OCI-LY3 (cell line): ENCODE results near the gene PRPF38A.

Source experiments
- H2AFZ ChIP-seq: fragments of 200-600, 300-600 bp; shearing (Covaris generic); 2 replicates; pipeline ENCODE4 v1.6.0; 2014; ENCODE audit warnings: antibody characterized with exemption, low read depth, low read length
- H3K27ac ChIP-seq: fragments of 200-600, 300-600 bp; sonication (generic); 2 replicates; pipeline ENCODE4 v1.5.1; 2014; ENCODE audit warnings: mild to moderate bottlenecking, low read length, moderate library complexity, mixed read lengths
- H3K27me3 ChIP-seq: fragments of 200-600, 300-600 bp; sonication (generic); 2 replicates; pipeline ENCODE4 v1.6.1; 2014; ENCODE audit warnings: low read depth, low read length, mixed read lengths
- H3K36me3 ChIP-seq: fragments of 200-600, 300-600 bp; sonication (generic); replicated peaks from 2 replicates; pipeline ENCODE3; 2014; ENCODE audit warnings: low read depth, low read length, mixed read lengths
- H3K4me1 ChIP-seq: fragments of 300-600, 200-600 bp; sonication (generic); 2 replicates; pipeline ENCODE4 v1.6.1; 2014; ENCODE audit warnings: low read length, mixed read lengths
- H3K4me2 ChIP-seq: fragments of 200-600, 300-600 bp; sonication (generic); 2 replicates; pipeline ENCODE4 v1.6.1; 2014; ENCODE audit warnings: low read length, mixed read lengths
- H3K4me3 ChIP-seq: fragments of 300-600, 200-600 bp; sonication (generic); 2 replicates; pipeline ENCODE4 v1.5.1; 2014; ENCODE audit warnings: antibody characterized with exemption, mild to moderate bottlenecking, low read length, moderate library complexity
- H3K79me2 ChIP-seq: fragments of 300-600, 200-600 bp; shearing (Covaris generic); 2 replicates; pipeline ENCODE4 v1.6.1; 2014; ENCODE audit warnings: mild to moderate bottlenecking, low read length, mixed read lengths
- H3K9ac ChIP-seq: fragments of 300-600, 200-600 bp; shearing (Covaris generic); 2 replicates; pipeline ENCODE4 v1.6.0; 2014; ENCODE audit warnings: mild to moderate bottlenecking, low read length, moderate library complexity
- H3K9me3 ChIP-seq: fragments of 200-600, 300-600 bp; shearing (Covaris generic); 2 replicates; pipeline ENCODE4 v1.6.1; 2014; ENCODE audit warnings: low read length, mixed read lengths; ENCODE audit not compliant: insufficient read depth
- H4K20me1 ChIP-seq: fragments of 200-600, 300-600 bp; sonication (generic); 2 replicates; pipeline ENCODE4 v1.6.1; 2016; ENCODE audit warnings: low read length, mixed read lengths; ENCODE audit not compliant: insufficient read depth
- EZH2phosphoT487 ChIP-seq: fragments of 200-600 bp; shearing (Covaris generic); IDR thresholded peaks from 2 replicates; pipeline ENCODE4 v1.6.1; 2018; ENCODE audit warnings: antibody characterized with exemption, mixed run types, low read depth
- TF ChIP-seq, protein P1 (sequence below): fragments of 200-600, 300-600 bp; sonication (generic); IDR thresholded peaks from 2 replicates; pipeline ENCODE4 v1.5.1; 2014; ENCODE audit warnings: antibody characterized with exemption, low read length, low read depth

The PRPF38A gene

GRCh38 chr1:52360595-52360968, 43.8 kb upstream of the PRPF38A start:
- TF ChIP-seq, protein P1, sequence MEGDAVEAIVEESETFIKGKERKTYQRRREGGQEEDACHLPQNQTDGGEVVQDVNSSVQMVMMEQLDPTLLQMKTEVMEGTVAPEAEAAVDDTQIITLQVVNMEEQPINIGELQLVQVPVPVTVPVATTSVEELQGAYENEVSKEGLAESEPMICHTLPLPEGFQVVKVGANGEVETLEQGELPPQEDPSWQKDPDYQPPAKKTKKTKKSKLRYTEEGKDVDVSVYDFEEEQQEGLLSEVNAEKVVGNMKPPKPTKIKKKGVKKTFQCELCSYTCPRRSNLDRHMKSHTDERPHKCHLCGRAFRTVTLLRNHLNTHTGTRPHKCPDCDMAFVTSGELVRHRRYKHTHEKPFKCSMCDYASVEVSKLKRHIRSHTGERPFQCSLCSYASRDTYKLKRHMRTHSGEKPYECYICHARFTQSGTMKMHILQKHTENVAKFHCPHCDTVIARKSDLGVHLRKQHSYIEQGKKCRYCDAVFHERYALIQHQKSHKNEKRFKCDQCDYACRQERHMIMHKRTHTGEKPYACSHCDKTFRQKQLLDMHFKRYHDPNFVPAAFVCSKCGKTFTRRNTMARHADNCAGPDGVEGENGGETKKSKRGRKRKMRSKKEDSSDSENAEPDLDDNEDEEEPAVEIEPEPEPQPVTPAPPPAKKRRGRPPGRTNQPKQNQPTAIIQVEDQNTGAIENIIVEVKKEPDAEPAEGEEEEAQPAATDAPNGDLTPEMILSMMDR = no peak
- no peak for TF ChIP-seq EZH2phosphoT487
- H2AFZ ChIP-seq = no peak overlapping the region
- no peak overlapping the region for H3K4me2 ChIP-seq
- no peak overlapping the region for H3K27ac ChIP-seq
- no peaks in the 10 kb centered on the region for H3K9me3 ChIP-seq
- H3K9ac ChIP-seq = no peak overlapping the region
- no peaks in the 10 kb centered on the region for H3K27me3 ChIP-seq
- H3K36me3 ChIP-seq = peaks cover 16% of the 10 kb centered on the region
- H3K4me3 ChIP-seq = no peak overlapping the region
- peaks cover 8% of the 10 kb centered on the region for H3K4me1 ChIP-seq
- H4K20me1 ChIP-seq = no peaks in the 10 kb centered on the region
- H3K79me2 ChIP-seq = peaks cover 13% of the 10 kb centered on the region

- Histone ChIP-seq H3K27me3 (no peaks in the 10 kb centered on the region), H3K4me3 (peak overlapping the region; percentile 98; the same call in 1 of the 2 replicates), H3K4me1 (peaks cover 8% of the 10 kb centered on the region), H3K27ac (no peak overlapping the region), H3K36me3 (peaks cover 4% of the 10 kb centered on the region), H3K9ac (no peak overlapping the region), H4K20me1 (no peaks in the 10 kb centered on the region), H3K79me2 (peaks cover 16% of the 10 kb centered on the region), H3K4me2 (peak overlapping the region; percentile 91), H3K9me3 (no peaks in the 10 kb centered on the region), H2AFZ (no peak overlapping the region)
- no peak for TF ChIP-seq EZH2phosphoT487
- TF ChIP-seq, protein P1 = peak; percentile 13; the same call in 1 of the 2 replicates
Measured at GRCh38 chr1:52364235-52364839, 40.1 kb upstream of the PRPF38A start.

DNA sequence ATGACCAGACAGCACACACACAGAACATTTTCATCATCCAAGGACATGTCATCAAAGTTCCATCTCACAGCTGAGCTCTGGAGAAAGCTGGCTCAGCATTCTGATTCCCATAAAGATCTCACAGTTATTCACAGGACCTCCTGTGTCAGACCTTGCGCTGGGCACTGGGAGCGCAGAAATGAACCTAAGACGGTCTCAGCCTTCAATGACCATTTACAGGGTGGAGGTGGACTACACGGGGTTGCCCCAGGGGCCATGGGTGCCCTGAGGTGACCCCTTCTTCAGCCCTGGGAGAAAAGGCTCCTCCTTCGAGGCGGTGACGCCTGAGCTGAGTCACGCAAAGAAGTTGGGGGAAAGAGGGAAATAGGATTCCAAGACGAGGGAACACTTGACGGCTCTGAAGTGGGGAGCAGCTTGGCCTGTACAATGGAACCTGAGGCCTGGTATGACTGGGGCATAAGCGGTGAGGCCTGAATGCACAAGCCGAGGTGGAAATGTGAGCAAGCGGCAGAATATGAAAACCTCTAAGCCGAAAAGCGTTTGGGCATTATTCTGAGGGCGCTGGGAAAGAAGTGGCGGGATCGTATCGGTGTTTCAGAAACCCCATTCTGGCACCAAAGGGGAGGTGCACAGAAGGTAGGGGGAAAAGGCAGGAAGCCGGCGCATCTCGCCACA, 39.2 kb upstream of the PRPF38A start:
- TF ChIP-seq, protein P1 = no peak
- no peak for TF ChIP-seq EZH2phosphoT487
- Histone ChIP-seq H3K79me2 (peaks cover 16% of the 10 kb centered on the region), H4K20me1 (no peaks in the 10 kb centered on the region), H3K36me3 (peaks cover 3% of the 10 kb centered on the region), H2AFZ (0 out of 2 replicates have a peak overlapping the region, but pooled peaks have one; percentile 91), H3K4me2 (peak overlapping the region; percentile 91), H3K27me3 (no peaks in the 10 kb centered on the region), H3K9ac (peak overlapping the region; percentile 95), H3K4me3 (peak overlapping the region; percentile 98), H3K4me1 (peaks cover 8% of the 10 kb centered on the region), H3K9me3 (no peaks in the 10 kb centered on the region), H3K27ac (peak overlapping the region; percentile 72)

DNA sequence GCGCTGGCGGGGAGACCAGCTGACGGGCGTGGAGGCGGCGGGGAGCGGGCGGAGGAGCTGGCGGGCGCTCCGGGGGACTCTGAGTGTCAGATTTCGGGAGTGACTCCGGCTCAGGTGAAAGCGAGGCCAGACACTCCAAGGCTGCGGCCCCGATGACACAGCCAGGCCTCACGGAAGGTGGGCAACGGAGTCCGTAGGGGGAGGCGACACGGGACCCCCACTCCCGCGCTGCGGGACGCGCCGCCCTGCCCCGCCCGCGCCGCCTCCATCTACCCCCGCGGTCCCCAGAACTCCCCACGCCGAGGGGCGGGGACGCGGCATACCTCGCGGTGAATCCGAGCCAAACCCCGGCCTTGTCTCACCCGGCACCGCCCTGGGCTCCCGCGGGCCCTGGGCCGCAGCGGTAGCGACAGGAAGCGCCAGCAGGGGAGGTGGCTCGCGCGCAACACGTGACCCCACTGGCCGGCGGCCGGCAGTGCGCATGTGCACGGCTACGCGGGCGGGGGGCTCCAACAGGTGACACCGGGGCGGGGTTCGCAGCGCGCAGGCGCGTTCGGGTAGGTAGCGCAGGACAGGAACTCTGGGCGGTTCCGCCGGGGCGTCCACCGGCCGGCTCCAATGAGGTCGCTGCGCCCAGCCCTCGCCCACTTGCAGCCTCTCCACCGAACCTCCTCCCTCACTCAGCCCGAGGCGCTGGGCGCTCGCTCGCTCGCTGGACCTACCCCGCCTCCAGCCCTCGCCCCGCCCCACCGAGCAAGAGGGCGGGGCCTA, 38.5 kb upstream of the PRPF38A start, which contains the start of gene CC2D1B:
Gene CC2D1B, minus strand, starts transcription at position 460 of the 771 bp plus-strand sequence. CDS start 1,585 bp downstream, outside the sequence.
- Histone ChIP-seq H3K27ac (peak within 1 kb of the TSS; percentile 72), H2AFZ (peak within 1 kb of the TSS; percentile 91), H4K20me1 (no peaks in the 10 kb centered on the region), H3K9ac (peak within 1 kb of the TSS; percentile 95), H3K9me3 (no peaks in the 10 kb centered on the region), H3K79me2 (peaks cover 16% of the 10 kb centered on the region), H3K4me1 (peaks cover 8% of the 10 kb centered on the region), H3K27me3 (no peaks in the 10 kb centered on the region), H3K4me2 (peak within 1 kb of the TSS; percentile 91), H3K36me3 (peaks cover 3% of the 10 kb centered on the region), H3K4me3 (peak within 1 kb of the TSS; percentile 98)
- TF ChIP-seq EZH2phosphoT487 = no peak
- TF ChIP-seq, protein P1 = no peak
